ENCODE results near the gene SSR1. TPM values are rescaled to one million over a fixed set of nuclear protein-coding genes. Genes with fewer than 3 reads are reported as not detected.
"Not testable (repeated sequence)": the region's sequence is repeated elsewhere in the genome, so short reads cannot be mapped to it uniquely, and the experiment has no call there.

Gene SSR1
- total and polyA plus RNA-seq, 2 of the 13 experiments (the other 11 are each of a cell fraction or from before 2014, with no cell fraction given), result 203 to 243 TPM

DNA sequence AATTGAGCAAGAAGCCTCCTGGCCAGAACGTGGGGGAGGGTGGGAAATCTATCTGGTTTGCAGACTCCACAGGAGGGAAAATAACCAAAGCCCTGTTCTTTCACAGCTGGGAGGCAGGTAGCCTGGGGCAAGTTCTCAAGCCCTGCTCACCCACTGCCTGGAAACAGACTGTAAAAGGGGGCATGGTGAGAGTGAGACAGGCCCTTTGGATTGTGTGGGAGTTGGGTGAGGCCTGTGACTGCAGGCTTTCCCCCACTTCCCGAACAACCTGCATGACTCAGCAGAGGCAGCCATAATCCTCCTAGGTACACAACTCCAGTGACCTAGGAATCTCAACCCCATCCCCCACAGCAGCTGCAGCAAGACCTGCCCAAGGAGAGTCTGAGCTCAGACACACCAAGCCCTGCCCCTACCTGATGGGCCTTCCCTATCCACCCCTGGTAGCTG is 34.6 kb upstream of the SSR1 start (continued):
- TF ChIP-seq ZNF280D (CRISPR knock-in tag; IDR thresholded peaks at IDR 0.05) (0 out of 2 replicates have a peak, but pooled peaks have one; percentile 40), NFE2L1 (CRISPR knock-in tag; IDR thresholded peaks at IDR 0.05; ENCODE audit: borderline replicate concordance) (peak; percentile 89; the same call in 1 of the 2 replicates), ZNF615 (CRISPR knock-in tag; IDR thresholded peaks at IDR 0.05; ENCODE audit: borderline replicate concordance) (0 out of 2 replicates have a peak, but pooled peaks have one; percentile 34), ZNF292 (CRISPR knock-in tag; IDR thresholded peaks at IDR 0.05; ENCODE audit: borderline replicate concordance, low read depth) (0 out of 2 replicates have a peak, but pooled peaks have one; percentile 33), ZFX (CRISPR knock-in tag; IDR thresholded peaks at IDR 0.05; ENCODE audit: low read depth) (peak; percentile 54; the same call in 1 of the 2 replicates), RBM39 (IDR thresholded peaks at IDR 0.05; ENCODE audit: low read depth, low read length, poor library complexity, severe bottlenecking) (peak; percentile 17), MIER3 (CRISPR knock-in tag; IDR thresholded peaks at IDR 0.05; ENCODE audit: borderline replicate concordance) (0 out of 2 replicates have a peak, but pooled peaks have one; percentile 18), FOSL1 (CRISPR knock-in tag; IDR thresholded peaks at IDR 0.05; ENCODE audit: borderline replicate concordance) (0 out of 2 replicates have a peak, but pooled peaks have one; percentile 31), KDM5B (CRISPR knock-in tag; IDR thresholded peaks at IDR 0.05; ENCODE audit: borderline replicate concordance) (peak; percentile 49; the same call in 1 of the 2 replicates), ZFY (CRISPR knock-in tag; IDR thresholded peaks at IDR 0.05) (peak; percentile 69; the same call in 1 of the 2 replicates), ZNF616 (CRISPR knock-in tag; IDR thresholded peaks at IDR 0.05; ENCODE audit: low read depth) (0 out of 2 replicates have a peak, but pooled peaks have one; percentile 38), CREB1 (CRISPR knock-in tag; IDR thresholded peaks at IDR 0.05) (0 out of 2 replicates have a peak, but pooled peaks have one; percentile 14), FOXA3 (CRISPR knock-in tag; IDR thresholded peaks at IDR 0.05) (0 out of 2 replicates have a peak, but pooled peaks have one; percentile 24), SOX13 (IDR thresholded peaks at IDR 0.05) (0 out of 2 replicates have a peak, but pooled peaks have one; percentile 14), FOXA1 (CRISPR knock-in tag; IDR thresholded peaks at IDR 0.05) (peak; percentile 71), EP300 (IDR thresholded peaks at IDR 0.05; ENCODE audit: low read depth in 2 of 2, low read length in 2 of 2) (peak; percentile 10 to 56; a peak in 1 of 4 replicates), EP300 (CRISPR knock-in tag; IDR thresholded peaks at IDR 0.05; ENCODE audit: borderline replicate concordance) (peak; percentile 59; the same call in 1 of the 2 replicates), YY1 (IDR thresholded peaks at IDR 0.05; ENCODE audit: insufficient read depth, insufficient replicate concordance, low read depth, low read length) (peak; percentile 61), MAFG (CRISPR knock-in tag; IDR thresholded peaks at IDR 0.05) (peak; percentile 61; the same call in 1 of the 2 replicates), ETV5 (CRISPR knock-in tag; IDR thresholded peaks at IDR 0.05; ENCODE audit: borderline replicate concordance) (0 out of 2 replicates have a peak, but pooled peaks have one; percentile 8), ZFP36 (IDR thresholded peaks at IDR 0.05; ENCODE audit: borderline replicate concordance, low read depth, low read length, partially characterized antibody) (peak; percentile 40)
- TF ChIP-seq CREB1 (IDR thresholded peaks at IDR 0.05); SOX13 (CRISPR knock-in tag; conservative IDR thresholded peaks at IDR 0.05 in 1 of 2, IDR thresholded peaks at IDR 0.05 in 1 of 2); FOXA1 (IDR thresholded peaks at IDR 0.05): not testable (repeated sequence)
- TF ChIP-seq, protein P1, sequence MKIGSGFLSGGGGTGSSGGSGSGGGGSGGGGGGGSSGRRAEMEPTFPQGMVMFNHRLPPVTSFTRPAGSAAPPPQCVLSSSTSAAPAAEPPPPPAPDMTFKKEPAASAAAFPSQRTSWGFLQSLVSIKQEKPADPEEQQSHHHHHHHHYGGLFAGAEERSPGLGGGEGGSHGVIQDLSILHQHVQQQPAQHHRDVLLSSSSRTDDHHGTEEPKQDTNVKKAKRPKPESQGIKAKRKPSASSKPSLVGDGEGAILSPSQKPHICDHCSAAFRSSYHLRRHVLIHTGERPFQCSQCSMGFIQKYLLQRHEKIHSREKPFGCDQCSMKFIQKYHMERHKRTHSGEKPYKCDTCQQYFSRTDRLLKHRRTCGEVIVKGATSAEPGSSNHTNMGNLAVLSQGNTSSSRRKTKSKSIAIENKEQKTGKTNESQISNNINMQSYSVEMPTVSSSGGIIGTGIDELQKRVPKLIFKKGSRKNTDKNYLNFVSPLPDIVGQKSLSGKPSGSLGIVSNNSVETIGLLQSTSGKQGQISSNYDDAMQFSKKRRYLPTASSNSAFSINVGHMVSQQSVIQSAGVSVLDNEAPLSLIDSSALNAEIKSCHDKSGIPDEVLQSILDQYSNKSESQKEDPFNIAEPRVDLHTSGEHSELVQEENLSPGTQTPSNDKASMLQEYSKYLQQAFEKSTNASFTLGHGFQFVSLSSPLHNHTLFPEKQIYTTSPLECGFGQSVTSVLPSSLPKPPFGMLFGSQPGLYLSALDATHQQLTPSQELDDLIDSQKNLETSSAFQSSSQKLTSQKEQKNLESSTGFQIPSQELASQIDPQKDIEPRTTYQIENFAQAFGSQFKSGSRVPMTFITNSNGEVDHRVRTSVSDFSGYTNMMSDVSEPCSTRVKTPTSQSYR (CRISPR knock-in tag; IDR thresholded peaks at IDR 0.05; ENCODE audit: borderline replicate concordance), result peak; percentile 87; the same call in 1 of the 2 replicates
